ENCODE results near the gene HDAC4.

DNA sequence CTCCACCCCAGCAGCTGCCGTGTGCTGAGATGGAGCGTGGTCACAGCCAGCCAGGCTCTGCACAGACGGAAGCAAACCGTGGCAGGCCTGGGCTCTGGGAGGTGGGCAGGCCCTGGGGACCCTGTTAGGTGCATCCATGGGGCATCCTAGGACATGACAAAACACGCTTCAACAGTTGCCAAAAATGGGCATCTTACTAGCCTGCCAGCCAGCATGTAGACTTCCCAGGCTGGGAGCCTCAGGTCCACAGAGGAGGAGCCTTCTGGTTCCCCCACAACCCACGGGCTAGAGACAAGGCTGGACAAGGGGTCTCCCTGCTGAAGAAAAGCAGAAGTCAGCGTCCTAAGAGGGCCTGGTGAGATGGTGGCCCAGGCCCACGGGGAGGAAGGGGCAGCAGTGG, 139.5 kb downstream of the HDAC4 start:
- TF ChIP-seq, protein P1, sequence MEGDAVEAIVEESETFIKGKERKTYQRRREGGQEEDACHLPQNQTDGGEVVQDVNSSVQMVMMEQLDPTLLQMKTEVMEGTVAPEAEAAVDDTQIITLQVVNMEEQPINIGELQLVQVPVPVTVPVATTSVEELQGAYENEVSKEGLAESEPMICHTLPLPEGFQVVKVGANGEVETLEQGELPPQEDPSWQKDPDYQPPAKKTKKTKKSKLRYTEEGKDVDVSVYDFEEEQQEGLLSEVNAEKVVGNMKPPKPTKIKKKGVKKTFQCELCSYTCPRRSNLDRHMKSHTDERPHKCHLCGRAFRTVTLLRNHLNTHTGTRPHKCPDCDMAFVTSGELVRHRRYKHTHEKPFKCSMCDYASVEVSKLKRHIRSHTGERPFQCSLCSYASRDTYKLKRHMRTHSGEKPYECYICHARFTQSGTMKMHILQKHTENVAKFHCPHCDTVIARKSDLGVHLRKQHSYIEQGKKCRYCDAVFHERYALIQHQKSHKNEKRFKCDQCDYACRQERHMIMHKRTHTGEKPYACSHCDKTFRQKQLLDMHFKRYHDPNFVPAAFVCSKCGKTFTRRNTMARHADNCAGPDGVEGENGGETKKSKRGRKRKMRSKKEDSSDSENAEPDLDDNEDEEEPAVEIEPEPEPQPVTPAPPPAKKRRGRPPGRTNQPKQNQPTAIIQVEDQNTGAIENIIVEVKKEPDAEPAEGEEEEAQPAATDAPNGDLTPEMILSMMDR (IDR thresholded peaks at IDR 0.05): no peak
- no peak for TF ChIP-seq POLR2A (IDR thresholded peaks at IDR 0.05)

Data from tibial nerve (tissue), 3 donors.